Psoas muscle (tissue), 8 donors: ENCODE measurements around the gene EIF4A3. TPM values are rescaled to one million over a fixed set of nuclear protein-coding genes. Genes with fewer than 3 reads are reported as not detected.
A peak's percentile ranks its signal among the peaks of the same experiment; 100 is the strongest.

Experiments used
- ATAC-seq, 4 donors: fragments of 200-7000 bp; cut with Tn5 transposase; one replicate each; pipeline ENCODE4 v1.9.1; 2020; ENCODE audit warnings: moderate library complexity in 3 of 4, mild to moderate bottlenecking in 2 of 4
- DNase-seq, 2 donors: peaks; one replicate each; pipeline ENCODE4 v3.0.0-alpha.2; 2020
- H3K27ac ChIP-seq: fragments of 200-600 bp; one replicate; pipeline ENCODE4 v1.8.0; 2022
- H3K27me3 ChIP-seq, 3 donors: fragments of 200-600 bp in 1 of 3; one replicate each; pipeline versions ENCODE4 v1.6.1 to v1.8.0; 2013 to 2022; ENCODE audit warnings: low read length in 2 of 3, mild to moderate bottlenecking in 2 of 3, moderate library complexity in 1 of 3; ENCODE audit not compliant: insufficient read depth in 3 of 3
- H3K36me3 ChIP-seq, 2 donors: fragments of 200-600 bp in 1 of 2; one replicate each; pipeline versions ENCODE4 v1.6.1 to v1.8.0; 2013 to 2022; ENCODE audit warnings: low read depth in 1 of 2, mild to moderate bottlenecking in 1 of 2, moderate library complexity in 1 of 2; ENCODE audit not compliant: insufficient read depth in 1 of 2
- H3K4me1 ChIP-seq: fragments of 200-600 bp; one replicate; pipeline ENCODE4 v1.8.0; 2022
- H3K4me3 ChIP-seq: fragments of 200-600 bp; one replicate; pipeline ENCODE4 v1.8.0; 2022; ENCODE audit warnings: mild to moderate bottlenecking
- H3K9me3 ChIP-seq: fragments of 200-600 bp; one replicate; pipeline ENCODE4 v1.8.0; 2022
- WGBS, 3 donors: extraction: QIAGEN DNeasy Blood & Tissue Kit; methylation state at CpG; one replicate each; pipeline versions ENCODE4 v1.1.6 to v1.1.7; 2013; 5-methylcytosine and 5-hydroxymethylcytosine counted together
- intact Hi-C, 2 donors: fragments of 100-400 bp; cut with DNase I; formaldehyde crosslinking; loops; one replicate each; pipeline versions ENCODE4 v1.11.0 to v1.14.2; 2022
- polyA plus RNA-seq, 3 donors: library from polyadenylated mRNA; stranded (reverse); fragments of 200-250 nt; gene quantifications; one replicate each; pipeline ENCODE4 v1.2.3, GENCODE V29; 2013
- total RNA-seq, 4 donors: library from RNA; stranded (reverse); fragmentation: NEBNext Ultra II Directional in 2 of 4; extraction: Animal tissue kit (Norgen Biotek cat#: 25700) in 2 of 4; gene quantifications; one replicate each; pipeline versions ENCODE4 v1.2.1 to v1.2.4, GENCODE V29; 2021 to 2023
- TF ChIP-seq, protein P1 (sequence below): fragments of 200-600 bp; IDR thresholded peaks from one replicate; pipeline ENCODE4 v1.8.0; 2022; ENCODE audit warnings: antibody characterized with exemption
- donor health status: healthy with polysubstance abuse.
- donor health status: DM: no; HTN: no; CAD: no; lungs with moderate emphysema.
- donor health status: Bipolar disorder and iron deficiency.
- donor health status: healthy.
- donor health status: DM: yes; HTN: yes; CAD: no.
- donor health status: DM: no; HTN: no; CAD: no.
- donor health status: DM: no; HTN: no; CAD: no.
- donor health status: DM: yes; HTN: yes; CAD: no.

The EIF4A3 gene
- total and polyA plus RNA-seq, 7 donors: 26.7 to 77.0 (median 36.0) TPM

DNA sequence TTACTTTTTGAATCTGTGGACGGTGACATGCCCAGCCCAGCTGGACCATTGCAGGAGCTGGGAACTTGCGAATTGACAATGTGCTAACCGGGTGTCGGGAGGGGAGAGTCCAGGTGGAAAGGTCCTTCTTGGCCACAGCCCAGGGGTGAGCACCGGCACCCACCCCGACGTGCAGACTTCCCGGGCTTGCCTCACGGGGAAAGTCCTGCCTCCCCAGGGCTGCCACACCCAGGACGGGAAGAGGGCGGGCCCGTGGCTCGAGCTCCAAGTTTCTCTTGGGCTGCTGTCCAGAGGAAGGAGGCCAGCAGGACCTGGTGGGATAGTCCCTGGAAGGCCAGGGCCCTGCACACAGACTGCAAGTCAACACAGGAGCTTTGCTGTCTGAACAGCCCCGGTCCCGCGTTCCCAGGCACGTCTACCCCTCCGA lies 40.6 kb upstream of the EIF4A3 start:
- Histone ChIP-seq H3K27me3 (peaks cover 0 to 24% (median 3%) of the 10 kb centered on the region in 3 donors), H3K27ac (peak overlapping the region; percentile 53), H3K9me3 (no peaks in the 10 kb centered on the region), H3K4me3 (peak overlapping the region; percentile 53), H3K4me1 (peaks cover 3% of the 10 kb centered on the region), H3K36me3 (no peaks in the 10 kb centered on the region)
- ATAC-seq (peak; percentile 53 to 89 (median 78)), DNase-seq (peak; percentile 70 to 81)
- intact Hi-C loops: no loop called here
- WGBS, 3 donors: 21 to 34% (median 27%) methylated on average over 17 to 18 of the region's 18 CpGs
- TF ChIP-seq, protein P1, sequence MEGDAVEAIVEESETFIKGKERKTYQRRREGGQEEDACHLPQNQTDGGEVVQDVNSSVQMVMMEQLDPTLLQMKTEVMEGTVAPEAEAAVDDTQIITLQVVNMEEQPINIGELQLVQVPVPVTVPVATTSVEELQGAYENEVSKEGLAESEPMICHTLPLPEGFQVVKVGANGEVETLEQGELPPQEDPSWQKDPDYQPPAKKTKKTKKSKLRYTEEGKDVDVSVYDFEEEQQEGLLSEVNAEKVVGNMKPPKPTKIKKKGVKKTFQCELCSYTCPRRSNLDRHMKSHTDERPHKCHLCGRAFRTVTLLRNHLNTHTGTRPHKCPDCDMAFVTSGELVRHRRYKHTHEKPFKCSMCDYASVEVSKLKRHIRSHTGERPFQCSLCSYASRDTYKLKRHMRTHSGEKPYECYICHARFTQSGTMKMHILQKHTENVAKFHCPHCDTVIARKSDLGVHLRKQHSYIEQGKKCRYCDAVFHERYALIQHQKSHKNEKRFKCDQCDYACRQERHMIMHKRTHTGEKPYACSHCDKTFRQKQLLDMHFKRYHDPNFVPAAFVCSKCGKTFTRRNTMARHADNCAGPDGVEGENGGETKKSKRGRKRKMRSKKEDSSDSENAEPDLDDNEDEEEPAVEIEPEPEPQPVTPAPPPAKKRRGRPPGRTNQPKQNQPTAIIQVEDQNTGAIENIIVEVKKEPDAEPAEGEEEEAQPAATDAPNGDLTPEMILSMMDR: no peak

DNA sequence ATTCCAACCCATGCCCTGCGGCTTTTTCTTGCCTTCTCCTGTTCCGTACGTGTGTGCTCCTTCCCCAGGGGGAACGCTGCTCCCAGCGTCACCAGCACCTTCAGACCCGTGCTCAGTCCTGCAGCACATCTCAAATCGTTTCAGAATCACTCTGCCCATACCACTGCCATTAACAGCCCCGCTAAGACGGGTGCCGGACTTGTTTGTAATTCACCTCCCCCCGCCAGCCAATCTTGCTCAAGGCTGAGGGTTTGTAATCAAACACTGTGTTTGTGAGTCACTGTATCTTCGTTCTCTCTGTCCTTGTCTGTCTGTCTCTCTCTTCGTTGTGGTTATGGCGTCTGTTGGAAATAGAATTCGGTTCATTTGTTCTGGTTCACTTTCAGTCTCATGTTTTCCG lies 40.2 kb upstream of the EIF4A3 start:
- peak overlapping the region; percentile 53 for H3K4me3 ChIP-seq
- peak overlapping the region; percentile 53 for H3K27ac ChIP-seq

DNA sequence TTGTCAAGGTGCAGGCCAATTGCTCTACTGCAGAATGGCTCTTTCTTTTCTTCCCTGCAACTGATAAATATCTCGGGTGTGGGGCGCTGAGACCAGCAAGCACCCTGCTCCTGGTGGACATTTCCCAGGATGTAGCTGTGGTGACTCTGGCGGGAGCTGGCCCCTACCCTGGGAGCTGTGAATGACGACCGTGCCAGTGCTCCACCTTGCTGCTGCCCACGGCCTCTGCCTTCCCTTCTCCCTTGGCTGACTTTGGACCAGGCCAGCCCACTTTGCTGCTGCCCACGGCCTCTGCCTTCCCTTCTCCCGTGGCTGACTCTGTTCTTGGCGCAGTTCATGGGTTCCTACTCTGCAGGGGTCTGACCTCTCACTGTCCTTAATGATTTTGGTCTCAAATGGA lies 39.0 kb upstream of the EIF4A3 start:
- Histone ChIP-seq H3K4me3 (no peak overlapping the region), H3K27ac (no peak overlapping the region), H3K9me3 (no peaks in the 10 kb centered on the region), H3K36me3 (no peaks in the 10 kb centered on the region), H3K4me1 (peaks cover 3% of the 10 kb centered on the region), H3K27me3 (peaks cover 0 to 20% (median 1%) of the 10 kb centered on the region in 3 donors)
- DNase-seq (no peak), ATAC-seq (no peak)
- TF ChIP-seq, protein P1: no peak
- intact Hi-C loops: no loop called here
- WGBS, 3 donors: 78 to 85% (median 80%) methylated on average over 8 to 9 of the region's 9 CpGs

More for the DNA sequence above, 40.2 kb upstream of the EIF4A3 start:
- H3K4me1 ChIP-seq: peaks cover 3% of the 10 kb centered on the region
- peaks cover 0 to 24% (median 3%) of the 10 kb centered on the region in 3 donors for H3K27me3 ChIP-seq
- ATAC-seq: peak; percentile 66 to 83 (median 78)
- peak in 1 of 2 donors; percentile 44 for DNase-seq
- no peaks in the 10 kb centered on the region for H3K9me3 ChIP-seq
- H3K36me3 ChIP-seq: no peaks in the 10 kb centered on the region
- 63 to 68% (median 64%) methylated on average over 16 of the region's 16 CpGs for WGBS, 3 donors
- TF ChIP-seq, protein P1: no peak
- intact Hi-C loops: no loop called here

DNA sequence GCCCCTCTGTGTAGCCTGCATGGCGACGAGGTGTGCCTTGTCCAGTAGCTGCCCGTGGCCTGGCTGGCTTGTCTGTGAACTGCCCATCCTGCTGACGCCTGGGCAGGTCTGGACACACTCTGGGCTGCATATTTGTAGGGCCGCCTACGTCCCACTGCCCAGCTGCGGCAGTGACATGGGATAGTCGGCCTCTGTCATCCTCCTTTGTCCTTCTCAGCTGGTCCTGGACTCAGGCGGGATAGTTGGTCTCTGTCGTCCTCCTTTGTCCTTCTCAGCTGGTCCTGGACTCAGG lies 37.4 kb upstream of the EIF4A3 start:
- Histone ChIP-seq H3K36me3 (no peaks in the 10 kb centered on the region), H3K9me3 (no peaks in the 10 kb centered on the region), H3K4me3 (no peak overlapping the region), H3K4me1 (peaks cover 3% of the 10 kb centered on the region), H3K27ac (no peak overlapping the region), H3K27me3 (peaks cover 0 to 20% (median 1%) of the 10 kb centered on the region in 3 donors)
- no peak for ATAC-seq
- TF ChIP-seq, protein P1: no peak
- intact Hi-C loops: no loop called here
- WGBS, 3 donors: 76 to 80% (median 79%) methylated on average over 9 to 10 of the region's 10 CpGs
- DNase-seq: no peak
